HK-2 (cell line): ENCODE data around the gene EXOSC5.

Source experiments
- DNase-seq: peaks from one replicate; pipeline ENCODE4 v3.0.0-alpha.2; 2018; ENCODE audit not compliant: unreplicated experiment

EXOSC5 gene

GRCh38 chr19:41367848-41368301 is 29.3 kb downstream of the EXOSC5 start:
- DNase-seq, result peak; percentile 48

- no peak for DNase-seq
These were observed 31.1 kb downstream of the EXOSC5 start for GRCh38 chr19:41366089-41366488.

- no peak for DNase-seq
These were observed 32.4 kb downstream of the EXOSC5 start for GRCh38 chr19:41364524-41365391.

- DNase-seq, result peak; percentile 97
These were observed 33.2 kb downstream of the EXOSC5 start, which contains the start of gene B9D2 for GRCh38 chr19:41363753-41364523. Gene B9D2 (minus strand): TSS chr19:41364149. CDS start chr19:41363519, 630 bp downstream.

GRCh38 chr19:41363371-41363752 is 33.8 kb downstream of the EXOSC5 start:
- DNase-seq, result no peak

- DNase-seq, result no peak
These were observed 34.9 kb downstream of the EXOSC5 start for GRCh38 chr19:41362143-41362847.

GRCh38 chr19:41359741-41360140 is 37.4 kb downstream of the EXOSC5 start:
- DNase-seq, result no peak

- no peak for DNase-seq
These were observed 39.4 kb downstream of the EXOSC5 start for GRCh38 chr19:41357746-41358145.

- DNase-seq, result no peak
These were observed 40.0 kb downstream of the EXOSC5 start for GRCh38 chr19:41356984-41357739.

- DNase-seq, result no peak
These were observed 41.4 kb downstream of the EXOSC5 start for GRCh38 chr19:41355802-41356201.

GRCh38 chr19:41355035-41355434 is 42.1 kb downstream of the EXOSC5 start:
- DNase-seq, result no peak

GRCh38 chr19:41354343-41354953 is 42.7 kb downstream of the EXOSC5 start:
- DNase-seq, result no peak

GRCh38 chr19:41353466-41354342 is 43.5 kb downstream of the EXOSC5 start, which contains the start of gene TGFB1:
Gene TGFB1 (minus strand): TSS chr19:41353922. CDS start chr19:41353044, 878 bp downstream.
- peak; percentile 90 for DNase-seq

- DNase-seq, result peak; percentile 83
These were observed 44.3 kb downstream of the EXOSC5 start for GRCh38 chr19:41352609-41353465.

GRCh38 chr19:41352279-41352608 is 44.9 kb downstream of the EXOSC5 start:
- no peak for DNase-seq

- peak; percentile 72 for DNase-seq
These were observed 45.6 kb downstream of the EXOSC5 start for GRCh38 chr19:41351339-41352245.

- DNase-seq, result no peak
These were observed 46.3 kb downstream of the EXOSC5 start for GRCh38 chr19:41350735-41351338.
